Gastroesophageal sphincter (tissue), 4 donors: ENCODE measurements around the gene SFTPB. TPM values are rescaled to one million over a fixed set of nuclear protein-coding genes. Genes with fewer than 3 reads are reported as not detected.
A peak's percentile ranks its signal among the peaks of the same experiment; 100 is the strongest.

Experiments
- ATAC-seq: fragments of 150-250 bp; one replicate; pipeline ENCODE4 v1.9.1; 2016; ENCODE audit warnings: mild to moderate bottlenecking, moderate library complexity
- H3K27ac ChIP-seq, 4 donors: fragments of 200-600 bp; sonication (generic) in 3 of 4; 1 replicate in 3 of 4; 2 replicates in 1 of 4; pipeline ENCODE4 v1.5.1; 2016 to 2019
- H3K27me3 ChIP-seq: fragments of 200-600 bp; sonication (generic); one replicate; pipeline ENCODE4 v1.5.1; 2019
- H3K36me3 ChIP-seq, 2 donors: fragments of 200-600 bp; sonication (generic); one replicate each; pipeline ENCODE4 v1.5.1; 2019; ENCODE audit warnings: control low read depth in 1 of 2
- H3K4me1 ChIP-seq, 3 donors: fragments of 200-600 bp; sonication (generic); 1 replicate in 2 of 3; 2 replicates in 1 of 3; pipeline ENCODE4 v1.5.1; 2016 to 2019; ENCODE audit warnings: control low read depth in 2 of 3
- H3K4me3 ChIP-seq, 2 donors: fragments of 200-600 bp; sonication (generic); one replicate each; pipeline ENCODE4 v1.5.1; 2019; ENCODE audit warnings: mild to moderate bottlenecking in 1 of 2, moderate library complexity in 1 of 2
- H3K9me3 ChIP-seq, 3 donors: fragments of 200-600 bp; sonication (generic); one replicate each; pipeline ENCODE4 v1.5.1; 2017 to 2019; ENCODE audit warnings: control low read depth in 2 of 3
- EP300 ChIP-seq: sonication (generic); formaldehyde crosslinking; IDR thresholded peaks from one replicate; pipeline ENCODE4 v1.6.1; 2017; ENCODE audit warnings: antibody characterized with exemption, mild to moderate bottlenecking
- POLR2A ChIP-seq, 2 donors: fragments of 450-650 bp; IDR thresholded peaks; one replicate each; pipeline ENCODE4 v1.6.1; 2017; ENCODE audit warnings: antibody characterized with exemption in 2 of 2, mild to moderate bottlenecking in 2 of 2, moderate library complexity in 1 of 2
- POLR2AphosphoS5 ChIP-seq: sonication (generic); formaldehyde crosslinking; IDR thresholded peaks from one replicate; pipeline ENCODE4 v1.6.1; 2017; ENCODE audit warnings: antibody characterized with exemption
- WGBS, 2 donors: methylation state at CpG; one replicate each; pipeline ENCODE4 v1.1.5; 2018; ENCODE audit warnings: low coverage in 1 of 2; 5-methylcytosine and 5-hydroxymethylcytosine counted together
- total RNA-seq, 4 donors: library from RNA; depleted of rRNA; stranded (reverse); fragments of >200 nt; gene quantifications; one replicate each; pipeline ENCODE4 v1.1.0, GENCODE V29; 2016
- TF ChIP-seq, protein P1 (sequence below), 4 experiments: fragments of 200-600 bp in 2 of 4; fragments of 450-650 bp in 2 of 4; sonication (generic) in 1 of 4; IDR thresholded peaks; one replicate each; pipeline ENCODE4 v1.5.1; 2017 to 2019; ENCODE audit warnings: antibody characterized with exemption in 4 of 4, mild to moderate bottlenecking in 2 of 4, moderate library complexity in 2 of 4

Gene SFTPB
- total RNA-seq, 4 donors from 2014 or later: not detected

DNA sequence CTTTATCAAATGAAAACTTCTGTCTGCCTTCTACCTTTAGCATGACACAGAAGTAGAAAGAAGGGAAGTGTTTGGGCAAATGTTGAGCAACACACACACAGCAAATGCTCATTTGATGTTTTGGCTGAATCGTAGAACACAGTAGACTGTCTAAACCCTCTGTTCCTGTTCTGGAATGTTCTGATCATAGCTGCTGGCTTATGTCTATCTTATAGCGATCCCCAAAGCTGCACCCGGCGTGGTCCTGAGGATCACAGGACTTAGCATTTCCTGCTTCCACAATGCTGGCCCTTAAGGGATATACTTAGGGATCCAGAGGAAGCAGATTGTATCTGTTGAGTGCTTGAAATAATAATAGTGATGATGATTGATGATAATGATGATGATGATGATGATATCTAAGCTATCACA is 41.4 kb upstream of the SFTPB start:
- WGBS, 2 donors: 33 to 59% methylated on average over 3 to 4 of the region's 4 CpGs
- Histone ChIP-seq H3K9me3 (no peaks in the 10 kb centered on the region), H3K27ac (peak overlapping the region in 3 of 4 donors; percentile 64 to 75 (median 72)), H3K27me3 (no peaks in the 10 kb centered on the region), H3K4me3 (no peak overlapping the region), H3K4me1 (peaks cover 0 to 43% (median 12%) of the 10 kb centered on the region in 3 donors), H3K36me3 (no peaks in the 10 kb centered on the region)
- no peak for ATAC-seq
- TF ChIP-seq POLR2A (IDR thresholded peaks at IDR 0.05) (no peak), POLR2AphosphoS5 (no peak), EP300 (no peak)
- TF ChIP-seq, protein P1, sequence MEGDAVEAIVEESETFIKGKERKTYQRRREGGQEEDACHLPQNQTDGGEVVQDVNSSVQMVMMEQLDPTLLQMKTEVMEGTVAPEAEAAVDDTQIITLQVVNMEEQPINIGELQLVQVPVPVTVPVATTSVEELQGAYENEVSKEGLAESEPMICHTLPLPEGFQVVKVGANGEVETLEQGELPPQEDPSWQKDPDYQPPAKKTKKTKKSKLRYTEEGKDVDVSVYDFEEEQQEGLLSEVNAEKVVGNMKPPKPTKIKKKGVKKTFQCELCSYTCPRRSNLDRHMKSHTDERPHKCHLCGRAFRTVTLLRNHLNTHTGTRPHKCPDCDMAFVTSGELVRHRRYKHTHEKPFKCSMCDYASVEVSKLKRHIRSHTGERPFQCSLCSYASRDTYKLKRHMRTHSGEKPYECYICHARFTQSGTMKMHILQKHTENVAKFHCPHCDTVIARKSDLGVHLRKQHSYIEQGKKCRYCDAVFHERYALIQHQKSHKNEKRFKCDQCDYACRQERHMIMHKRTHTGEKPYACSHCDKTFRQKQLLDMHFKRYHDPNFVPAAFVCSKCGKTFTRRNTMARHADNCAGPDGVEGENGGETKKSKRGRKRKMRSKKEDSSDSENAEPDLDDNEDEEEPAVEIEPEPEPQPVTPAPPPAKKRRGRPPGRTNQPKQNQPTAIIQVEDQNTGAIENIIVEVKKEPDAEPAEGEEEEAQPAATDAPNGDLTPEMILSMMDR (IDR thresholded peaks at IDR 0.05): no peak

DNA sequence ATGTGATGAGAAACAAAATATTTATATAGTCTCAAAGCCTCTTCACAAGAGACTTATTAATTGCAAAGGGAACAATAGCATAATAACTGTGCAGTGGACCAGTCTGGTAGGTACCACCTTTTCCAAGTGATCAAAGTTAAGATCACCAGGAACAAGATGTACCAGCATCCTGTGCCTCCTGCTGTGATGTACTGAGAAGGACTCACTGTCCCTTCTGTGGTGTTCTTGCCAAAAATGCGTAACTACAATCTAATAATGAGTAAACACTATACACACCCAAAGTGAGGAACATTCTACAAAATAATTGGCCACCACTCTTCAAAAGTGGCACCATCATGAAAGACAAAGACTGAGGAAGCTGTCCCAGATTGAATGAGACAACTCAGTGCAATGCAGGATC is 40.6 kb upstream of the SFTPB start:
- Histone ChIP-seq H3K4me3 (no peak overlapping the region), H3K9me3 (no peaks in the 10 kb centered on the region), H3K4me1 (peaks cover 0 to 43% (median 12%) of the 10 kb centered on the region in 3 donors), H3K27me3 (no peaks in the 10 kb centered on the region), H3K36me3 (no peaks in the 10 kb centered on the region), H3K27ac (peak overlapping the region in 3 of 4 donors; percentile 64 to 75 (median 72))
- peak; percentile 11 for ATAC-seq
- TF ChIP-seq POLR2AphosphoS5 (peak; percentile 55), EP300 (no peak)
- 44 to 88% methylated on average over 1 of the region's 1 CpG for WGBS, 2 donors

DNA sequence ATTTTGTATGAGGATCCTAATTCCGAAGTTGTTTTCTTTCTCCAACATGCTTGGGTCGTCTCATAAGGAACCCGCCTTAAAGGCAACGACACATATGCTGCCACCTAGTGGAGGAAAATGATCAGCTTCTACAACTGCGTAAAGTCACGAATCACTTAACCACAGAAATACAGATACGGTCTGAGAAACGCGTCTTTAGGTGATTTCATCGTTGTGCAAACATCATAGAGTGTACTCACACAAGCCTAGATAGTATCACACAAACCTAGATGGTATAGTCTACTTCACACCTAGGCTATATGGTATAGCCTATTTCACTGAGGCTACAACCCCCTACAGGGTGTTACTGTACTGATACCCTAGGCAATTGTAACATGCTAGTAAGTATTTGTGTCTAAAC is 39.3 kb upstream of the SFTPB start:
- peaks cover 0 to 33% (median 12%) of the 10 kb centered on the region in 3 donors for H3K4me1 ChIP-seq
- TF ChIP-seq POLR2AphosphoS5 (no peak), POLR2A (IDR thresholded peaks at IDR 0.05) (no peak), EP300 (no peak)
- TF ChIP-seq, protein P1 (IDR thresholded peaks at IDR 0.05): peak; percentile 84 to 90 (median 87)
- H3K36me3 ChIP-seq: no peaks in the 10 kb centered on the region
- H3K4me3 ChIP-seq: no peak overlapping the region
- H3K9me3 ChIP-seq: no peaks in the 10 kb centered on the region
- no peaks in the 10 kb centered on the region for H3K27me3 ChIP-seq
- peak; percentile 28 for ATAC-seq
- peak overlapping the region in 2 of 4 donors; percentile 63 to 74 for H3K27ac ChIP-seq
- 0 to 1% methylated on average over 5 to 10 of the region's 10 CpGs for WGBS, 2 donors

DNA sequence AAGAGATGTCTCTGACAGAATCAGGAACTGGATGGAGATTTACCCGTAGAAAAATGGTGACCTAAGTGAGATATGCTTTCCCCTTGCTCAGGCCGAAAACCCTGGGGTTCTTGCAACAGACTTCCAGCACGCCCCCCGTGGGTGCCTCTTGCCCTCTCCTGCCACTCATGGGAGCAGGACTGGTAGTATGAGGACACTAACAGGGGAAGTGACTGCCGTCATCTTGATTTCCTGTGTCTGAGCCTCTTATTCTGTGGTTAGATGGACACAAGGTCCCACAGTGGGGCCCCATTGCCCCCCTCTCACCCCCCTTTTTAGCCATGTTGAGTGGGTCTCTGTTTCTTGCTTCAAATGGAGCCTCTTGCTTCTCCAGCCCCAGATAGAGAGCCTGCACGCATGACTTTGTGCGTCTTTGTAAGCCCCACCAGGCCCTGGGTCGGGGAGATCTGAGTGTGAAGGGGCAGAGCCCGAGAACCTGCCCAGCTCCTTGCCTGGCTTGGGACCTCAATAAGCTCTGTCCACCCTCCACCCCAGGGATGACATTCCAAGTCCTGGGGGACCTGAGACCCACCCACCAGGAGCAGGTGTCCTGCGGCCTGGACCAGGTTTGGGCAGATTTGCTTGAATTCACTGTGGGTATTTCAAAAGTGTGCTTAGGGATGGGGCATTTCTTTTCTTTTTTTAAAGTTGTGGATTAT is 38.7 kb upstream of the SFTPB start:
- peaks cover 0 to 33% (median 12%) of the 10 kb centered on the region in 3 donors for H3K4me1 ChIP-seq
- WGBS, 2 donors: 86 to 90% methylated on average over 2 to 9 of the region's 10 CpGs
- no peaks in the 10 kb centered on the region for H3K36me3 ChIP-seq
- H3K27me3 ChIP-seq: no peaks in the 10 kb centered on the region
- no peaks in the 10 kb centered on the region for H3K9me3 ChIP-seq
- no peak for ATAC-seq
- H3K4me3 ChIP-seq: no peak overlapping the region
- TF ChIP-seq, protein P1 (IDR thresholded peaks at IDR 0.05): no peak
- no peak for TF ChIP-seq POLR2A (IDR thresholded peaks at IDR 0.05)
- no peak for TF ChIP-seq EP300
- TF ChIP-seq POLR2AphosphoS5: no peak
- H3K27ac ChIP-seq: peak overlapping the region in 3 of 4 donors; percentile 63 to 80 (median 74)

DNA sequence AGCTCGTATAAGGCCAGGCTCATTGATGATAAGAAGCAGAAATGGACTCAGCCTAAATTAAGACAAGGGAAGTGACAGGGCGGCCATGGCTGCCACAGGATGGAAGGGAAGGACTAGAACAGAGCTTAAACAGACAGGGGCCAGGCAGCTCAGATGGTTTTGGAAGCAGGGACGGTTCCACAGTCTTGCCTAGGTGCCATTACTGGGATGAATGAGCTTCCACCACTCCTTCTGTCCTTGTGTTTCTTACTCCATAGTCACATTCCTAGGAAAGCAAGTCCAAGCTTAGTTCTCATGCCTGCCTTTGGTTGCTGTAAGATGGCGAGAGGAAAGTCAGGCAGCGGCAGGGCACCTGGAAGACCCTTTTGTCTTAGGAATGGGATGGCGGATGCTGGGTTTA is 38.1 kb upstream of the SFTPB start:
- TF ChIP-seq EP300: no peak
- TF ChIP-seq POLR2A (IDR thresholded peaks at IDR 0.05): no peak
- TF ChIP-seq POLR2AphosphoS5: no peak
- Histone ChIP-seq H3K4me3 (no peak overlapping the region), H3K4me1 (peaks cover 0 to 27% (median 12%) of the 10 kb centered on the region in 3 donors), H3K9me3 (no peaks in the 10 kb centered on the region), H3K36me3 (no peaks in the 10 kb centered on the region), H3K27me3 (no peaks in the 10 kb centered on the region), H3K27ac (peak overlapping the region; percentile 26 to 80 (median 68))
- no peak for ATAC-seq
- 90 to 94% methylated on average over 3 of the region's 6 CpGs for WGBS, 2 donors

DNA sequence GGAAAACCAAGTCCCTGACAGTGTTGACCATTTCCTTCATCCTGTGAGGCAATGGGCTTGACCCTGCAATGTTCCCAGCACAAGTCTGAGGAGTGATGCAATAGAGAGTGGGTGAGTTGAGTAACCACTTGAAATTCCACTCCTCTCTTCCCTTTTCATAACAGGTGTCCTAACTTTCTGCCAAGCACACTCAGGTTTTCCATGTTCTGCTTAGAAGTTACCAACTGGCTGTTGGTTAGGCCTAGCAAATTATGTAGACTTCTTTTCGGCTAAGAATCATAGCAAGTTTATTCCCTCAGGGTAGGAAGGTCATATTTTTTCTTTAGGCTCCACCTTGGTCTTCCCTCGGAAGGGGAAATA is 37.7 kb upstream of the SFTPB start:
- TF ChIP-seq POLR2A (IDR thresholded peaks at IDR 0.05) (no peak), POLR2AphosphoS5 (peak; percentile 99)
- H3K4me3 ChIP-seq: no peak overlapping the region
- WGBS, 2 donors: 75 to 100% methylated on average over 1 of the region's 2 CpGs
- ATAC-seq: peak; percentile 92
- peak overlapping the region; percentile 26 to 80 (median 69) for H3K27ac ChIP-seq
- H3K36me3 ChIP-seq: no peaks in the 10 kb centered on the region
- H3K4me1 ChIP-seq: peaks cover 0 to 27% (median 12%) of the 10 kb centered on the region in 3 donors
- no peaks in the 10 kb centered on the region for H3K27me3 ChIP-seq
- H3K9me3 ChIP-seq: no peaks in the 10 kb centered on the region
